Limb (tissue), 2 donors: Measurements from ENCODE around the gene DEDD2.
A peak's percentile ranks its signal among the peaks of the same experiment; 100 is the strongest.
"Not testable (repeated sequence)": the region's sequence is repeated elsewhere in the genome, so short reads cannot be mapped to it uniquely, and the experiment has no call there.

Experiments
- DNase-seq, 2 donors: peaks; one replicate each; pipeline ENCODE4 v3.0.0-alpha.2; 2016; ENCODE audit errors: extremely low spot score in 2 of 2

DEDD2 gene

GRCh38 chr19:42217520-42218437 lies at the start of gene DEDD2:
DEDD2 (minus strand) TSS chr19:42217677; CDS start chr19:42217007, 670 bp downstream.
- DNase-seq = peak; percentile 93 to 98

GRCh38 chr19:42266928-42267603 lies 49.6 kb upstream of the DEDD2 start:
- DNase-seq = not testable (repeated sequence)

GRCh38 chr19:42266105-42266504 lies 48.6 kb upstream of the DEDD2 start:
- peak in 1 of 2 donors; percentile 14 for DNase-seq

GRCh38 chr19:42261763-42262162 lies 44.3 kb upstream of the DEDD2 start:
- DNase-seq = no peak

- not testable (repeated sequence) for DNase-seq
These were observed 40.4 kb upstream of the DEDD2 start for GRCh38 chr19:42257842-42258241.

GRCh38 chr19:42255766-42256745 lies 38.6 kb upstream of the DEDD2 start:
- DNase-seq = peak; percentile 69 to 77

GRCh38 chr19:42254850-42255765 lies 37.6 kb upstream of the DEDD2 start, which contains the start of gene ERF:
ERF (minus strand) TSS chr19:42255128; CDS start chr19:42254999, 129 bp downstream.
- DNase-seq = peak; percentile 91 to 99

- peak; percentile 78 to 90 for DNase-seq
These were observed 36.8 kb upstream of the DEDD2 start for GRCh38 chr19:42254089-42254849.

- peak; percentile 35 to 81 for DNase-seq
These were observed 36.0 kb upstream of the DEDD2 start for GRCh38 chr19:42253245-42254088.

GRCh38 chr19:42252365-42253244 lies 35.1 kb upstream of the DEDD2 start:
- DNase-seq = peak; percentile 69 to 84

GRCh38 chr19:42251572-42252358 lies 34.3 kb upstream of the DEDD2 start:
- DNase-seq = no peak

- DNase-seq = peak; percentile 32 to 79
These were observed 33.4 kb upstream of the DEDD2 start for GRCh38 chr19:42250666-42251531.

GRCh38 chr19:42250183-42250665 lies 32.7 kb upstream of the DEDD2 start:
- DNase-seq = no peak

- no peak for DNase-seq
These were observed 32.3 kb upstream of the DEDD2 start for GRCh38 chr19:42249769-42250168.

- no peak for DNase-seq
These were observed 31.8 kb upstream of the DEDD2 start for GRCh38 chr19:42249149-42249750.
